Body of pancreas (tissue), 4 donors: ENCODE data around the gene KCNJ6. TPM values are rescaled to one million over a fixed set of nuclear protein-coding genes. Genes with fewer than 3 reads are reported as not detected.

Source experiments
- ATAC-seq: fragments of 150-250 bp; one replicate; pipeline ENCODE4 v1.9.1; 2016
- DNase-seq, 4 donors: peaks; one replicate each; pipeline ENCODE4 v3.0.0-alpha.2; 2019
- H3K27ac ChIP-seq, 4 donors: fragments of 200-600 bp; sonication (generic); 1 replicate in 3 of 4; 2 replicates in 1 of 4; pipeline versions ENCODE4 v1.5.1 to v1.6.1; 2016 to 2019; ENCODE audit warnings: mild to moderate bottlenecking in 1 of 4, mixed read lengths in 1 of 4, moderate library complexity in 1 of 4
- H3K27me3 ChIP-seq, 2 donors: fragments of 200-600 bp; sonication (generic); one replicate each; pipeline ENCODE4 v1.6.0; 2016; ENCODE audit warnings: mild to moderate bottlenecking in 1 of 2
- H3K36me3 ChIP-seq, 2 donors: fragments of 200-600 bp; sonication (generic); replicated peaks in 1 of 2; 2 replicates each; pipeline ENCODE4 v1.5.1; 2016; ENCODE audit warnings: low read depth in 2 of 2; ENCODE audit not compliant: insufficient read depth in 1 of 2
- H3K4me1 ChIP-seq: fragments of 200-600 bp; sonication (generic); one replicate; pipeline ENCODE4 v1.6.0; 2016
- H3K4me3 ChIP-seq, 2 donors: fragments of 200-600 bp; sonication (generic); 1 replicate in 1 of 2; 2 replicates in 1 of 2; pipeline ENCODE4 v1.5.1; 2016 to 2019
- H3K9me3 ChIP-seq, 3 donors: fragments of 200-600 bp; sonication (generic); 1 replicate in 2 of 3; 2 replicates in 1 of 3; pipeline ENCODE4 v1.5.1; 2016
- POLR2A ChIP-seq, 3 donors: fragments of 450-650 bp; IDR thresholded peaks; one replicate each; pipeline ENCODE4 v1.6.1; 2016; ENCODE audit warnings: antibody characterized with exemption in 3 of 3, mild to moderate bottlenecking in 2 of 3
- WGBS, 2 donors: methylation state at CpG; one replicate each; pipeline ENCODE4 v1.1.5; 2017; 5-methylcytosine and 5-hydroxymethylcytosine counted together
- intact Hi-C: fragments of 100-400 bp; cut with DNase I; formaldehyde crosslinking; loops from one replicate; pipeline ENCODE4 v1.15.1; 2023
- total RNA-seq, 2 donors: library from RNA; depleted of rRNA; stranded (reverse); fragments of >200 nt; gene quantifications; one replicate each; pipeline ENCODE4 v1.1.0, GENCODE V29; 2016
- TF ChIP-seq, protein P1 (sequence below), 7 experiments: fragments of 450-650 bp in 4 of 7; fragments of 200-600 bp in 3 of 7; sonication (generic) in 3 of 7; IDR thresholded peaks; one replicate each; pipeline ENCODE4 v1.5.1; 2016 to 2019; ENCODE audit warnings: antibody characterized with exemption in 7 of 7

KCNJ6 gene
- total RNA-seq, 2 donors from 2014 or later = under 0.01 to 0.78 TPM

DNA sequence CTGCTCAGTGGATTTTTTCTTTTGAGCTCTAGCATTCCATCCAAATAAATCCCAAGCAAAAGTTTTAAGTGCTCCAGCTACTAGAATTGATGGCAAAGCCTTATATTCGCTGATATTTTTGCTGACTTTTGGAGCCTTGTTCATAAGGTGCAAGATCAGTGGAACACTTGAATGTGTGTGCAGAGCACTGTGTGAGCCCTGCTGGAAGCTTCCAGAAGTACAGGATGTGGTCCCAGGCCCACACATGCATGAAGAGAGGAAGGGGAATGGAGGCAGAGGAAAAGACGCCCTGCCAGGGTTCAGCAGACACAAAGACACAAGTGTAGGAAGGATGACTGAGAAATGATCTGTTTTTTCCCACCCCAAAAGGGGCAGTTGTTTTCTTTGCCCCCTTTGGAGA is 169.4 kb downstream of the KCNJ6 start:
- H3K4me1 ChIP-seq = no peaks in the 10 kb centered on the region
- 62 to 69% methylated on average over 2 of the region's 2 CpGs for WGBS, 2 donors
- no peaks in the 10 kb centered on the region for H3K36me3 ChIP-seq
- H3K27ac ChIP-seq = no peak overlapping the region
- no peaks in the 10 kb centered on the region for H3K9me3 ChIP-seq
- no peak for TF ChIP-seq POLR2A (IDR thresholded peaks at IDR 0.05)
- TF ChIP-seq, protein P1, sequence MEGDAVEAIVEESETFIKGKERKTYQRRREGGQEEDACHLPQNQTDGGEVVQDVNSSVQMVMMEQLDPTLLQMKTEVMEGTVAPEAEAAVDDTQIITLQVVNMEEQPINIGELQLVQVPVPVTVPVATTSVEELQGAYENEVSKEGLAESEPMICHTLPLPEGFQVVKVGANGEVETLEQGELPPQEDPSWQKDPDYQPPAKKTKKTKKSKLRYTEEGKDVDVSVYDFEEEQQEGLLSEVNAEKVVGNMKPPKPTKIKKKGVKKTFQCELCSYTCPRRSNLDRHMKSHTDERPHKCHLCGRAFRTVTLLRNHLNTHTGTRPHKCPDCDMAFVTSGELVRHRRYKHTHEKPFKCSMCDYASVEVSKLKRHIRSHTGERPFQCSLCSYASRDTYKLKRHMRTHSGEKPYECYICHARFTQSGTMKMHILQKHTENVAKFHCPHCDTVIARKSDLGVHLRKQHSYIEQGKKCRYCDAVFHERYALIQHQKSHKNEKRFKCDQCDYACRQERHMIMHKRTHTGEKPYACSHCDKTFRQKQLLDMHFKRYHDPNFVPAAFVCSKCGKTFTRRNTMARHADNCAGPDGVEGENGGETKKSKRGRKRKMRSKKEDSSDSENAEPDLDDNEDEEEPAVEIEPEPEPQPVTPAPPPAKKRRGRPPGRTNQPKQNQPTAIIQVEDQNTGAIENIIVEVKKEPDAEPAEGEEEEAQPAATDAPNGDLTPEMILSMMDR (IDR thresholded peaks at IDR 0.05) = no peak
- no peak overlapping the region for H3K4me3 ChIP-seq
- no peak for ATAC-seq
- no peak for DNase-seq
- H3K27me3 ChIP-seq = no peaks in the 10 kb centered on the region
- intact Hi-C loops = no loop called here

DNA sequence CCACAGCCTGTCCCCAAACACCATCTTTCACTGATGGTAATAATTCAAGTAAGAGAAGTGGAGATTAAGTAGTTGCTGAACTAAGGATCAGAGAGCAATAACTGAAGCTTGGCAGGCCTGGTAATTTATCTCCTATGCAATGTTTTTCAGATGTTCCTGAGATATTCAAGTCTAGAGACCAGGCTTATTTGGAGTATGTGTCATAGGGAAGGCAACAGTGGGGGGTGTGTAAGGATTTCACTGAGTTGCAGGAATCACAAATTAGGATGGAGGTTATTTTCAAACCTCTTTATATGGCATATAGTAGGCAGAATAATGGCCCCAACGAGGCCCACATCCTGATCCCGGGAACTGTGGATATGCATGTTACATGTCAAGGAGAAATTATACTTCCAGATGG is 171.7 kb downstream of the KCNJ6 start:
- Histone ChIP-seq H3K36me3 (no peaks in the 10 kb centered on the region), H3K27me3 (no peaks in the 10 kb centered on the region), H3K9me3 (no peaks in the 10 kb centered on the region), H3K4me3 (no peak overlapping the region), H3K27ac (no peak overlapping the region), H3K4me1 (no peaks in the 10 kb centered on the region)
- intact Hi-C loops = no loop called here
- 62 to 72% methylated on average over 2 of the region's 2 CpGs for WGBS, 2 donors
- ATAC-seq (no peak), DNase-seq (no peak)
- TF ChIP-seq, protein P1 (IDR thresholded peaks at IDR 0.05) = no peak
- TF ChIP-seq POLR2A (IDR thresholded peaks at IDR 0.05) = no peak

DNA sequence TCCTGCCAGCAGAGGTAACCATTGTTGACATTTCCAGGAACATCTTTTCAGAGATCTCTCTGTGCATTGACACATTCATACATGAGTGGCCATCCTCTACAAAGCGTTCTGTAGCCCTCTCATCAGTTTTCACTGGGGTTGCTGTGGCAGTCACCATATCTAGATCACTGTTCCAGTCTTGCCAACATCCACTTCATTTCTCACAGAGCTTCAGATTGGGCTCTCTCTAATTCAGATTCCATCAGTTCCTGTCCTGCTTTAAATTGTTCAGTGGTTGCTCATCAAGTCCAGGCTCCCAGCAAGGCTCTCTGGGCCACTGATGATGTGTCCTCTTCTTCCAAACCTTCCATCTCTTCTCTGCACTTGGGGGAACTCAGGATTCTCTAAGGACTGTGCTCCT is 173.7 kb downstream of the KCNJ6 start:
- H3K4me1 ChIP-seq = no peaks in the 10 kb centered on the region
- ATAC-seq (no peak), DNase-seq (no peak)
- TF ChIP-seq, protein P1 (IDR thresholded peaks at IDR 0.05) = no peak
- no peak for TF ChIP-seq POLR2A (IDR thresholded peaks at IDR 0.05)
- WGBS, 2 donors = 67% methylated on average over 1 of the region's 1 CpG
- no peaks in the 10 kb centered on the region for H3K36me3 ChIP-seq
- intact Hi-C loops = no loop called here
- no peak overlapping the region for H3K4me3 ChIP-seq
- no peak overlapping the region for H3K27ac ChIP-seq
- H3K9me3 ChIP-seq = no peaks in the 10 kb centered on the region
- no peaks in the 10 kb centered on the region for H3K27me3 ChIP-seq

GRCh38 chr21:37742115-37742514 is 174.1 kb downstream of the KCNJ6 start:
- Histone ChIP-seq H3K36me3 (no peaks in the 10 kb centered on the region), H3K4me3 (no peak overlapping the region), H3K27ac (no peak overlapping the region), H3K9me3 (no peaks in the 10 kb centered on the region), H3K4me1 (no peaks in the 10 kb centered on the region), H3K27me3 (no peaks in the 10 kb centered on the region)
- no peak for DNase-seq
- TF ChIP-seq, protein P1 (IDR thresholded peaks at IDR 0.05) = no peak
- no peak for TF ChIP-seq POLR2A (IDR thresholded peaks at IDR 0.05)
- intact Hi-C loops = no loop called here
- no peak for ATAC-seq

GRCh38 chr21:37737996-37738395 is 178.3 kb downstream of the KCNJ6 start:
- H3K27me3 ChIP-seq = no peaks in the 10 kb centered on the region
- no peaks in the 10 kb centered on the region for H3K9me3 ChIP-seq
- 39 to 48% methylated on average over 2 of the region's 2 CpGs for WGBS, 2 donors
- H3K27ac ChIP-seq = no peak overlapping the region
- no peak for DNase-seq
- no peak for TF ChIP-seq POLR2A (IDR thresholded peaks at IDR 0.05)
- TF ChIP-seq, protein P1 (IDR thresholded peaks at IDR 0.05) = no peak
- intact Hi-C loops = no loop called here
- H3K36me3 ChIP-seq = no peaks in the 10 kb centered on the region
- H3K4me1 ChIP-seq = no peaks in the 10 kb centered on the region
- no peak overlapping the region for H3K4me3 ChIP-seq
- no peak for ATAC-seq
